Activated T-cell treated with anti-CD3 and anti-CD28 coated beads for 4 hours (primary cell): ENCODE measurements around the gene DNAI4.
"Not testable (repeated sequence)": the region's sequence is repeated elsewhere in the genome, so short reads cannot be mapped to it uniquely, and the experiment has no call there.

Experiments used
- DNase-seq: peaks from one replicate; pipeline ENCODE4 v3.0.0-alpha.2; 2020

DNAI4 gene, protein sequence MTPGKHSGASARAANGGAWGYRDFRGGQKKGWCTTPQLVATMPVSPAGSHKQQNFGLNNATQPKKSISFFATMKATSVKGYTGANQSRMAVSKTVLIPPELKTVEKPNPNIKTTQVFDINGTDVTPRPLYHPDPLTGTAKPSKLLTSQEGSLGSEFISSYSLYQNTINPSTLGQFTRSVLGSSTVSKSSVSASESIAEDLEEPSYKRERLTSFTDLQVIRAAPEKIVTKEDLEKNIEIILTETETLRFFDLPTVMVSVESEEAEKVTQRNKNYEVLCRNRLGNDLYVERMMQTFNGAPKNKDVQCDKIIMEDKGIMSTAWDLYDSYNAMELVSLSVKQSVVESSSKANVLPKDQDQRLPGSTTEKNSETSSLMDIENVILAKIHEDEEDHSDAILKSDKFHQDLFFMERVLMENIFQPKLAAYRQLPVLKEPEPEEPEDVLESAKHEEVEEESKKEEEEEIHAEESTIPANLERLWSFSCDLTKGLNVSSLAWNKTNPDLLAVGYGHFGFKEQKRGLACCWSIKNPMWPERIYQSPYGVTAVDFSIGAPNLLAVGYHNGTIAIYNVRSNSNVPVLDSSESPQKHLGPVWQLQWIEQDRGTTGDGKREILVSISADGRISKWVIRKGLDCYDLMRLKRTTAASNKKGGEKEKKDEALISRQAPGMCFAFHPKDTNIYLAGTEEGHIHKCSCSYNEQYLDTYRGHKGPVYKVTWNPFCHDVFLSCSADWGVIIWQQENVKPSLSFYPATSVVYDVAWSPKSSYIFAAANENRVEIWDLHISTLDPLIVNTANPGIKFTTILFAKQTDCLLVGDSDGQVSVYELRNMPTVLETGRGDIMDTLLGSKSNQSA

DNA sequence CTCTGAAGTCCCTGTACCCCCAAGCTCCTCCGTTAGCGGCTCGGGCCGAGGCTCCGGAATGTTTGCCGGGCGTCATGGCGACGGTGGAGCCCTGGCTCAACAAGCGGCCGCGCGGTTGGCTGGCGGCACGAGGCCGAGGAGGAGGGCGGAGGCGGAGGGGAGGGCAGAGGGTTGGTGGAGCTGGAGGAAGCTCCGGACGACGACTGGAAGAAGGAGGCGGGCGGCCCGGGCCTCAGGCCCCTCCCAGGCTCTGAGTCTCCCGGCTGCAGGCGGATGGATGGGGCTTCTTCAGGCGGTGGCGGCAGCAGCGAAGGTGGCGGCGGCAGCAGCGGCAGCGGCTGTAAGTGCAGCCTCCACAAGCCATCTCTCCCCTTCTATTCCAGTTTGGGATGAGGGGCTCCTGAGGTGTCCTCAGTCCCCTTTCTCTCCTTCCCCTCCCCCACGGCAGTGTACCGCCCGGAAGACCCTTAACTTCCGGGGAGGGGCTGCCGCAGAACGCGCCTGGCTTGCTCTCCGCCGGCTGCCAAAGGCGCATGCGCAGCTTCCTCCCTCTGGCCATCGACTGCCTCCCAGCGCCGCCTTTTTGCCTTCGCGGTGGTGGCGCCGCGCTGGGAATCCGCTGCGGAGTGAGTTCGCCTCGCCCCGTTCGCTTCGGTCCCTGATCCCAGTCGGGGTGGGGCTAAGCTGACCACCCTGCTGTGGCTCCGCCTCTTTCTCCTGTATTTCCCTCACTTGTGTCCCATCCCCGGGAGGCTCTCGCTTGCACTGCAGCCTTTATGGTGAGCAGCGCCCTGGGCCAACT, at the start of gene DNAI4, which contains the start of gene MIER1:
Gene DNAI4 (minus strand): TSS at position 101 of the 802 bp plus-strand sequence. CDS start 25 bp downstream, at position 76.
Gene MIER1 (plus strand): TSS at position 235 of the 802 bp plus-strand sequence. CDS start 39 bp downstream, at position 274.
- DNase-seq: peak; percentile 91

DNA sequence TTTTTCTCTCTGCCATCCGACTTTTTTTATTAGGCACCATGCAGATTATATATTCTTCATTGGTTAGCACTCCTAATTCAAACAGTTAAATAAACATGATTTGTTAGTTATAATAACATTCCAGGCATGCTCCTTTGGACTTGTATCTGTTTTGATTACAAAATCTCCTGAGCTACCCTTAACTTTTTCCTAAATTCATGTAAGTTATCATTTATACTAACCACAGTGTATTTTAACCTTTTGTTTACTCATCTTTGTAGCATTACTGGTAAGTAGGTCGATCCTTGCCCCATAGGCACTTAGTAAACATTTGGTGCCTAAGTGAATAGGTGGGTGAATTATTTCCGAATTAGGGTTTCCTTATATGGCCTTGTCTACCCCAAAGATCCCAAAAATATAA, 43.9 kb upstream of the DNAI4 start:
- no peak for DNase-seq

GRCh38 chr1:66966188-66966873, 41.7 kb upstream of the DNAI4 start:
- DNase-seq: not testable (repeated sequence)

- DNase-seq: no peak
Measured at GRCh38 chr1:66957938-66958337, 33.3 kb upstream of the DNAI4 start.

DNA sequence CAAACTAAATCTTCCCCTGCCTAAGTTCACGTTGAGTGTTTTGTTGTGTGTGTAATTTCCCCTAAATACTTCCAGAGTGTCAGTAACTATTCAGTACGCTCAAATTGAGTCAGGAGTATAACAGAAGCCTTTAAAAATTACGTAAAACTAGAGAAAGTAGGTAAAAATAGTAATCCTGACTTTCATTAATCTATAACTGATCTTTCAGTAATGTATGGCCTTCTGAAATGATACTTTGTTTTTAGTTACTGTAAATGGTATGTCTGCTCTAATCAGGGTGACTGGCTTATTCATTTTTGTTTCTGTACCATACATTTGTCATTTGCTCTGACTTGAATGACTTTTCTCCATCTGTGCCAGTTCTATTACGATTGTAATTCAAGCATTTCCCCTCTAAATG, 29.6 kb upstream of the DNAI4 start:
- DNase-seq: no peak

GRCh38 chr1:66951513-66951912, 26.9 kb upstream of the DNAI4 start:
- DNase-seq: no peak

- DNase-seq: no peak
Measured at GRCh38 chr1:66947267-66947666, 22.6 kb upstream of the DNAI4 start.

GRCh38 chr1:66945316-66945715, 20.7 kb upstream of the DNAI4 start:
- no peak for DNase-seq

DNA sequence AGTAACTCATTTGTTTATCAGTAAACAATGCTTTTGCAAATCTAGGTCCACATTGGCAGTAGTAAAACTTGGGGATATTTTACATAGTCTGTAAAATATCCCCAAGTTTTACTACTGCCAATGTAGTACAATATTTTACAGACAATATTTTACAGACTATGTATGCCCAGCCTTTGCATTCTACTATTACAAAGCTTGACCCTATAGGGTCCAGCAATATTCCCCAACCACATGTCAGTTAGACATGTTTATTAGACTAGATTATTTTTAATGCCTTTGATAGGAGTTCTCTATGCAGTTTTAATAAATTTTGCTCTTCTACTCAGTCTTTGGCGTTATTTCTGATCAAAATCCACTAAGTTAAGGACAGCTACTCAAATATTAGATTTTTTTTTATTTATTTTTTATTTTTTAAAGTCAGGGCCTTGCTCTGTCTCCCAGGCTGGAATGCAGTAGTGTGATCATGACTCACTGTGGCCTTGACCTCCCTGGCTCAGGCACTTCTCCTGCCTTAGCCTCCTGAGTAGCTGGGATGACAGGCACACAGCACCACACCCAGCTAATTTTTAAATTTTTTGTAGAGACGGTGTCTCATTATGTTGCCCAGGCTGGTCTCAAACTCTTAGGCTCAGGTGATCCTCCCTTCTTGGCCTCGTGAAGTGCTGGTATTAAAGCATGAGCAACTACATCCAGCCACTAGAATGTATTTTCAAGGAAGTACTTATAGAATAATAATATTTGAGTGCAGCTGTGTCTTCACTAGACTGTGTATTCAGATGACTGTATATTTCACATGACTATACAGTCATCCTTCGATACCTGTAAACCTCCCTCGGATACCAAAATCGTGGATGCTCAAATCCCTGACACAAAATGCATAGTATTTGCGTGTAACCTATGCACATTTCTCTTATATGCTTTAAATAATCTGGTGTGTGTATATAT, 19.9 kb upstream of the DNAI4 start:
- no peak for DNase-seq

GRCh38 chr1:66943361-66943969, 18.8 kb upstream of the DNAI4 start:
- no peak for DNase-seq

DNA sequence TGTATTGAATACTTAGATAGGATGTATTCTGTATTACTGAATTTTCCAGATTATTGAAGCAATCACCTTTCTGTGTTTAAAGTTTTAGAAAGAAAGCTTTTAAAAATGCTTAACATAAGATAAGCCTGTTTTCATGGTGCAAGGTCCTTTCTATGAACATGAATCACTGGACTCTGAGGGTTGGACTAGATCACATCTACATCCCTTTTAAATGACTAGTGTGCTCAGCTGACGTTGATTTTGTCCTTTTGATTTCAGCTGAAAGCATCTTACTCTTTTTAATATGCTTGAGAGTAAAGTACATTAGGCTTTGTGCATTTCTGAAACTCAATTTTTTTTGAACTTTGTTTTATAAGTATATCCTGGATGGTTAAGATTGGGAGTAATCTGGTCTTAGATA, 16.3 kb upstream of the DNAI4 start:
- no peak for DNase-seq

- no peak for DNase-seq
Measured at GRCh38 chr1:66938613-66939012, 14.0 kb upstream of the DNAI4 start.

DNA sequence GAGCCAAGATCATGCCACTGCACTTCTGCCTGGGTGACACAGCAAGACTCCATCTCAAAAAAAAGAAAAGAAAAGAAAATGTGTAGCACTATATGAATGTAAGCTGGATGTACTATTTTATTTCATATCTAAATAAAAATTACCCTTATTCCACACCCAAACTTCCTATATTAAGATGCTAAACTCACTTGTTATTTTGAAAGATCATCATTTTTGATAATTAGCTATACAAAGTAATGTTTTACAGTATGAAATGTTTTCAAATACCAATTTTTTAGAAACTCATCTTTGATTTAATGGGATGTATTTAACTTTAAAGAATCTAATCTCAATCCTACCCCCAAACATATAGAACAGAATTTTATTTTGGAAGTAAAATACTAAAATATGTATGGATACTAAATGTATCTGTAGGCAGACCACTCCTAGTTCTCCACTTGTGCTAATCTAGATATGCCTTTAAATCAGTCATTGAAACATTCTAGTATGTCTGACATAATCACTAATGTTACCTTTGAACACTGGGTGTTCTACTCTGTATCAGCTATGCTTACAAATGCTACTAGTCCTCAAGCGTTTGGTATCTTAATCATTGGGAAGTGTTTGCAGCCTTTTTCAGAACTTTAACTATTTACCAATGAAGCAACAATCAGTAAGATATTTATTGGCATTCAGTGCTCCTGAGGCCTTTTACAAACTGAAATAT, 13.0 kb upstream of the DNAI4 start:
- no peak for DNase-seq

GRCh38 chr1:66933887-66934700, 9.4 kb upstream of the DNAI4 start:
- no peak for DNase-seq

- DNase-seq: no peak
Measured at GRCh38 chr1:66932291-66932690, 7.6 kb upstream of the DNAI4 start.

DNA sequence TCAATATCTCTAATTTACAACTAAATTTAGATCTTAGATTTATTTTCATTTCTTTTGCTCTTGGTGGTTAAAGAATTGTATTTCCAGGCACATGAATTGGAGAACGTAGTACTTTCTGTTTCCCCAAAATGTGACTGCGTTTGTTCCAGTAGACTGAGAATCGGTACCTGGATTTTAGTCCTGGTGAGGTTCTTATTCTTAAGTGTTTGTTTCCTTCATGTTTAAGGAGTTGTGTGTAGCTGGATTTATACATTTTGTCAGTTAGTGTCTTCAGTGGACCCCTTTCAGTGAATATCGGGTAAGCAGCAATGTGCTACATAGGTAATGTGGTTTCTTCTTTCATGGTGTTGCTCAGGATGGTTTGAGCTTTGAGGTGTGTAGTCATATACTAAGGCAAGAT, 6.9 kb upstream of the DNAI4 start:
- DNase-seq: no peak

DNA sequence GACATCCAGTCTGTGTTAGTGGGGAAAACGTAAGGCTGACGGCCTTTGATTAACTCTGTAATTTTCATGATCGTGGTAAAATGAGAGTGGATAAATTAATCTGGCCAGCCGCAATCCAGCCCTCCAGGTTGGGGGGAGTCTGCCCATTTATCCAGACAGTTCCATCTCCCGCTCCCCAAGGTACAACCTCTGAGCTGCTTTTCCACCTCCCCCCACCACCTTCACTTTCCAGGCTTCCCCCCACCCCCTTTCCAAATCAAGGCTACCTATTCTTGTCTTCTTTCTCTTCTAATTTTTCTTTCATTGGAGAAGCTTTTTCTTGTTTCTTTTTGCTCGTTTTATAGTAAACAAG, 6.1 kb upstream of the DNAI4 start:
- DNase-seq: no peak

GRCh38 chr1:66929999-66930822, 5.6 kb upstream of the DNAI4 start:
- peak; percentile 92 for DNase-seq

- no peak for DNase-seq
Measured at GRCh38 chr1:66929691-66929998, 5.0 kb upstream of the DNAI4 start.
